HepG2 (cell line): ENCODE data around the gene C18orf63. TPM values are rescaled to one million over a fixed set of nuclear protein-coding genes. Genes with fewer than 3 reads are reported as not detected.
"Not testable (repeated sequence)": the region's sequence is repeated elsewhere in the genome, so short reads cannot be mapped to it uniquely, and the experiment has no call there.

Experiments used
- ATAC-seq: fragments of 200-7000 bp; cut with Tn5 transposase; 3 replicates; pipeline ENCODE4 v1.9.1; 2020; ENCODE audit warnings: mild to moderate bottlenecking, moderate library complexity
- BruUV-seq: library from RNA; stranded (reverse); fragments of 400-500 nt; replicated peaks from 2 replicates; lab custom pipeline; 2021; lab: Mats Ljungman, UMichigan
- CTCF ChIA-PET: fragments of 300-600 bp; formaldehyde crosslinking; extraction: SDS; loops from one replicate; lab custom pipeline; 2021; ENCODE audit warnings: low total read pairs, inconsistent platforms, low intra/inter-chr PET ratio; lab: Yijun Ruan, JAX
- POLR2A ChIA-PET: fragments of 350-600 bp; sonication (Branson Sonifier 250); formaldehyde crosslinking; loops from one replicate; lab custom pipeline; 2020; ENCODE audit warnings: antibody characterized with exemption, inconsistent platforms; lab: Yijun Ruan, JAX
- DNase-seq: peaks from one replicate; pipeline ENCODE4 v3.0.0-alpha.2; 2015; ENCODE audit warnings: low spot score
- FAIRE-seq: peaks from 3 replicates; lab custom pipeline; 2011; peaks lifted over from hg19 to GRCh38; lab: Jason Lieb, UNC
- H2AFZ ChIP-seq: one replicate; pipeline ENCODE4 v1.6.1; 2011; ENCODE audit warnings: low read length, inconsistent platforms
- H3K27ac ChIP-seq: fragments of 300-600 bp; 3 replicates; pipeline ENCODE4 v1.8.0; 2011; ENCODE audit warnings: mixed run types, mild to moderate bottlenecking, mixed read lengths, low read length, inconsistent platforms; ENCODE audit not compliant: insufficient read depth; ENCODE audit errors: extremely low read length
- H3K27me3 ChIP-seq, 2 experiments: fragments of 200-600 bp in 1 of 2; 2 replicates in 1 of 2; 3 replicates in 1 of 2; pipeline versions ENCODE4 v1.6.0 to v1.8.0; 2011; ENCODE audit warnings: low read length in 2 of 2, mild to moderate bottlenecking in 2 of 2, moderate library complexity in 2 of 2, inconsistent platforms in 1 of 2; ENCODE audit not compliant: insufficient read depth in 2 of 2, control insufficient read depth in 1 of 2
- H3K36me3 ChIP-seq, 2 experiments: fragments of 200-600 bp in 1 of 2; replicated peaks in 1 of 2; 2 replicates in 1 of 2; 3 replicates in 1 of 2; pipeline versions ENCODE4 v1.5.1 to v1.8.0; 2011; ENCODE audit warnings: low read length in 2 of 2, inconsistent platforms in 1 of 2; ENCODE audit not compliant: insufficient read depth in 2 of 2, control insufficient read depth in 1 of 2
- H3K4me1 ChIP-seq: 2 replicates; pipeline ENCODE4 v1.5.1; 2012; ENCODE audit warnings: low read length, inconsistent platforms; ENCODE audit not compliant: insufficient read depth
- H3K4me2 ChIP-seq: 2 replicates; pipeline ENCODE4 v1.6.0; 2011; ENCODE audit warnings: low read depth, low read length, inconsistent platforms
- H3K4me3 ChIP-seq, 3 experiments: fragments of 200-600 bp in 1 of 3; sonication (generic), shearing (Covaris generic) in 1 of 3; replicated peaks in 1 of 3; 2 replicates each; pipeline ENCODE4 v1.5.1; 2011 to 2016; ENCODE audit warnings: low read length in 3 of 3, inconsistent platforms in 2 of 3, low read depth in 2 of 3, mild to moderate bottlenecking in 2 of 3, control low read depth in 1 of 3, mixed read lengths in 1 of 3; ENCODE audit not compliant: insufficient read depth in 1 of 3
- H3K79me2 ChIP-seq: one replicate; pipeline ENCODE4 v1.6.1; 2011; ENCODE audit warnings: low read length, inconsistent platforms; ENCODE audit not compliant: insufficient read depth
- H3K9ac ChIP-seq: 2 replicates; pipeline ENCODE4 v1.6.0; 2011; ENCODE audit warnings: mild to moderate bottlenecking, low read depth, low read length, inconsistent platforms; ENCODE audit not compliant: insufficient read depth
- H3K9me3 ChIP-seq: 2 replicates; pipeline ENCODE4 v1.5.1; 2012; ENCODE audit warnings: mild to moderate bottlenecking, low read length
- H4K20me1 ChIP-seq: 2 replicates; pipeline ENCODE4 v1.6.0; 2011; ENCODE audit warnings: inconsistent platforms, mild to moderate bottlenecking, low read length, moderate library complexity; ENCODE audit not compliant: insufficient read depth
- CTCF ChIP-seq: sonication (generic); formaldehyde crosslinking; IDR thresholded peaks from 2 replicates; pipeline ENCODE4 v1.5.0; 2020; ENCODE audit warnings: mild to moderate bottlenecking, missing genetic modification reagents, moderate library complexity
- ZNF430 ChIP-seq: sonication (generic); formaldehyde crosslinking; IDR thresholded peaks from 2 replicates; pipeline ENCODE4 v1.9.0; 2021; ENCODE audit warnings: mild to moderate bottlenecking, missing genetic modification reagents
- WGBS: methylation state at CpG from one replicate; pipeline ENCODE4 v1.1.6; 2017; ENCODE audit warnings: low lambda C conversion rate; 5-methylcytosine and 5-hydroxymethylcytosine counted together
- in situ Hi-C: cut with HindIII; loops from 2 replicates; pipeline ENCODE4 v1.10.0; 2017; ENCODE audit warnings: low pct_unique_long_range_greater_than_20kb; ENCODE audit not compliant: extremely low pct_ligation_motif_present
- intact Hi-C: fragments of 100-400 bp; cut with micrococcal nuclease; formaldehyde crosslinking; loops from one replicate; pipeline ENCODE4 v1.10.0; 2022; ENCODE audit not compliant: unreplicated experiment
- polyA plus RNA-seq, 8 experiments: library from polyadenylated mRNA; depleted of rRNA in 3 of 8; stranded (reverse) in 7 of 8; unstranded in 1 of 8; fragments of >200 nt; fragmentation: Illumina TruSeq in 4 of 8; extraction: Trizol in 4 of 8; gene quantifications; 2 replicates each; pipeline versions ENCODE4 v1.2.1 to v1.2.3, GENCODE V29; 2011 to 2016; ENCODE audit warnings: low read depth in 4 of 8, missing spikeins in 1 of 8, mixed read lengths in 1 of 8; ENCODE audit not compliant: insufficient read depth in 1 of 8
- total RNA-seq, 5 experiments: library from RNA; depleted of rRNA; stranded (reverse); fragments of >200 nt; fragmentation: Illumina TruSeq; extraction: Trizol; gene quantifications; 2 replicates each; pipeline ENCODE4 v1.2.3, GENCODE V29; 2016; ENCODE audit warnings: low read depth in 1 of 5

The C18orf63 gene
- total and polyA plus RNA-seq, 2 of the 13 experiments (the other 11 are each of a cell fraction or from before 2014, with no cell fraction given), result 0.01 TPM; not detected in 1

- no peaks in the 10 kb centered on the region for H4K20me1 ChIP-seq
- intact Hi-C loops, result no loop called here
- H3K4me1 ChIP-seq, result peaks cover 21% of the 10 kb centered on the region
- no peak overlapping the region for H3K4me3 ChIP-seq
- H3K79me2 ChIP-seq, result no peaks in the 10 kb centered on the region
- no peak overlapping the region for H3K27ac ChIP-seq
- no peaks in the 10 kb centered on the region; a peak in 1 of 5 replicates for H3K27me3 ChIP-seq
- H3K4me2 ChIP-seq, result no peak overlapping the region
- 67% methylated on average over 2 of the region's 2 CpGs for WGBS
- ATAC-seq (peak; percentile 60; the same call in 2 of the 3 replicates), DNase-seq (no peak)
- ChIA-PET POLR2A (no interaction called here), CTCF (no interaction called here)
- no peaks in the 10 kb centered on the region for H3K36me3 ChIP-seq
- TF ChIP-seq ZNF430 (no peak), CTCF (0 out of 2 replicates have a peak, but pooled peaks have one; percentile 8)
- TF ChIP-seq, all 625 proteins: peak for 1
- no TSS peak for BruUV-seq
- Histone ChIP-seq H2AFZ (peak overlapping the region; percentile 66), H3K9me3 (no peaks in the 10 kb centered on the region), H3K9ac (peak overlapping the region; percentile 17; the same call in 1 of the 2 replicates)
- in situ Hi-C loops, result no loop called here
- peak; percentile 67 for FAIRE-seq
Observed at GRCh38 chr18:74326231-74326630, 10.6 kb downstream of the C18orf63 start.

GRCh38 chr18:74326791-74327190 is 11.2 kb downstream of the C18orf63 start:
- POLR2A ChIA-PET, H3K9ac ChIP-seq, intact Hi-C loops, H3K4me3 ChIP-seq, H3K27ac ChIP-seq, H3K79me2 ChIP-seq, H3K36me3 ChIP-seq, H3K27me3 ChIP-seq, FAIRE-seq, in situ Hi-C loops, H3K4me2 ChIP-seq, CTCF ChIA-PET, BruUV-seq, H4K20me1 ChIP-seq, H3K9me3 ChIP-seq: not testable (repeated sequence)
- Histone ChIP-seq H2AFZ (peak overlapping the region; percentile 66), H3K4me1 (peaks cover 21% of the 10 kb centered on the region)
- 45% methylated on average over 3 of the region's 3 CpGs for WGBS
- DNase-seq, result peak; percentile 9
- 0 out of 3 replicates have a peak, but pooled peaks have one; percentile 29 for ATAC-seq
